ENCODE data around the gene DLG2. TPM values are rescaled to one million over a fixed set of nuclear protein-coding genes. Genes with fewer than 3 reads are reported as not detected.

The DLG2 gene
- total RNA-seq, 4 donors from 2014 or later = 2.9 to 30.2 (median 22.6) TPM

DNA sequence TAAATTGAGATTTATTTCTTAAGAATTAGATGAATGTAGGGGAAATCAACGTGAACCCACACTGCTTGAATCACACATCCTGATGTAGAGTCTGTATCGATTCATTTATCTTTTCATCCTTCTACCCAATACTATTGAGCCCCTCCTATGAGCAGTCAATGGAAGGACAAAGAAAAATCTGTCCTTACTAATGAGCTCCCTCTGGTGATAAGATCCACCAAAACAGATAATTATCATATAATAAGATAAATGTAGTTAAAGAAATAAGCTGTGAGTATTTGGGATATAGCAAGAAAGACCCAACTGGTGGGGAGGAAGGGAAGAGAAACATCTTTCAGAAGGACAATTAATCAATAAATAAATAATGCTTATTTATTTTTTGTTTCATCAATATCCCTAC, 1955.9 kb downstream of the DLG2 start:
- TF ChIP-seq POLR2A (IDR thresholded peaks at IDR 0.05) = no peak
- TF ChIP-seq, protein P1, sequence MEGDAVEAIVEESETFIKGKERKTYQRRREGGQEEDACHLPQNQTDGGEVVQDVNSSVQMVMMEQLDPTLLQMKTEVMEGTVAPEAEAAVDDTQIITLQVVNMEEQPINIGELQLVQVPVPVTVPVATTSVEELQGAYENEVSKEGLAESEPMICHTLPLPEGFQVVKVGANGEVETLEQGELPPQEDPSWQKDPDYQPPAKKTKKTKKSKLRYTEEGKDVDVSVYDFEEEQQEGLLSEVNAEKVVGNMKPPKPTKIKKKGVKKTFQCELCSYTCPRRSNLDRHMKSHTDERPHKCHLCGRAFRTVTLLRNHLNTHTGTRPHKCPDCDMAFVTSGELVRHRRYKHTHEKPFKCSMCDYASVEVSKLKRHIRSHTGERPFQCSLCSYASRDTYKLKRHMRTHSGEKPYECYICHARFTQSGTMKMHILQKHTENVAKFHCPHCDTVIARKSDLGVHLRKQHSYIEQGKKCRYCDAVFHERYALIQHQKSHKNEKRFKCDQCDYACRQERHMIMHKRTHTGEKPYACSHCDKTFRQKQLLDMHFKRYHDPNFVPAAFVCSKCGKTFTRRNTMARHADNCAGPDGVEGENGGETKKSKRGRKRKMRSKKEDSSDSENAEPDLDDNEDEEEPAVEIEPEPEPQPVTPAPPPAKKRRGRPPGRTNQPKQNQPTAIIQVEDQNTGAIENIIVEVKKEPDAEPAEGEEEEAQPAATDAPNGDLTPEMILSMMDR (IDR thresholded peaks at IDR 0.05) = no peak
- Histone ChIP-seq H3K4me3 (no peak overlapping the region), H3K9me3 (no peaks in the 10 kb centered on the region), H3K36me3 (no peaks in the 10 kb centered on the region), H3K27me3 (no peaks in the 10 kb centered on the region), H3K27ac (no peak overlapping the region), H3K4me1 (no peaks in the 10 kb centered on the region)
- no peak for DNase-seq
- intact Hi-C loops (cut with DNase I; ENCODE audit: low total_unique reads) = no loop called here

DNA sequence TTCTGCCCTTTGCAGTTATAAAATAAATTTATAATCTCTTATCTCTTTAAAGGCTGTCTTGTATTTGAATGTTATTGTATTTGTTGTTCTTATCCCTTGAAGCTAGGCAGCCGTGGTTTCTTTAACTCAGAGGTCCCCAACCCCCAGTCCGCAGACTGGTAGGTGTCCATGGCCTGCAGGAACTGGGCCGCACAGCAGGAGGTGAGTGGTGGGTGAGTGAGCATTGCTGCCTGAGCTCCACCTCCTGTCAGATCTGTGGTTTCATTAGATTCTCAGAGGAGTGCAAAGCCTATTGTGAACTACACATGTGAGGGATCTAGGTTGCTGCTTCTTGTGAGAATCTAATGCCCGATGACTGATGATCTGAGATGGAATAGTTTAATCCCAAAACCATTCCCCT, 1961.0 kb downstream of the DLG2 start:
- no peak overlapping the region for H3K4me3 ChIP-seq
- no peaks in the 10 kb centered on the region for H3K4me1 ChIP-seq
- no peak overlapping the region for H3K27ac ChIP-seq
- H3K9me3 ChIP-seq = no peaks in the 10 kb centered on the region
- TF ChIP-seq, protein P1 (IDR thresholded peaks at IDR 0.05) = no peak
- no peak for TF ChIP-seq POLR2A (IDR thresholded peaks at IDR 0.05)
- intact Hi-C loops (cut with DNase I; ENCODE audit: low total_unique reads) = no loop called here
- DNase-seq = no peak
- H3K27me3 ChIP-seq = no peaks in the 10 kb centered on the region
- no peaks in the 10 kb centered on the region for H3K36me3 ChIP-seq

DNA sequence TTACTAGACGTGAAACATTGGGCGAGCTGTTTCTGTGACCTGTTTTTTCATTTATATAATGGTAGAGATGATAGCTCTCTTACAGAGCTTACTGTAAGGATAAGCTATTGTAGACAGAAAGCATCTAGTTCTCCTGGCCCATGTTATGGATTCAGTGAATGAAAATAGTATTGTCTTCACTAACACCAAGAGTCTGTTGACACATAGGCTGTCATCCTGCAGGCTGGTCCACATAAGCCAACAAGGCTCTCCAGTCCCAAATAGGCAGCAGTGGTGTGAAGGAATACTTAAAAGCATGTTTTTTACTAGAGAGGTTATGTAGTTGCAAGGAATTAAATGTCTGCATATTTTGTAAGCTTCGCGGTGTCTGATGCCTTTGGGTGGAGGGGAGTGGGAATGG, 1963.2 kb downstream of the DLG2 start:
- H3K27me3 ChIP-seq = no peaks in the 10 kb centered on the region
- TF ChIP-seq POLR2A (IDR thresholded peaks at IDR 0.05) = no peak
- TF ChIP-seq, protein P1 (IDR thresholded peaks at IDR 0.05) = no peak
- intact Hi-C loops (cut with DNase I; ENCODE audit: low total_unique reads) = no loop called here

DNA sequence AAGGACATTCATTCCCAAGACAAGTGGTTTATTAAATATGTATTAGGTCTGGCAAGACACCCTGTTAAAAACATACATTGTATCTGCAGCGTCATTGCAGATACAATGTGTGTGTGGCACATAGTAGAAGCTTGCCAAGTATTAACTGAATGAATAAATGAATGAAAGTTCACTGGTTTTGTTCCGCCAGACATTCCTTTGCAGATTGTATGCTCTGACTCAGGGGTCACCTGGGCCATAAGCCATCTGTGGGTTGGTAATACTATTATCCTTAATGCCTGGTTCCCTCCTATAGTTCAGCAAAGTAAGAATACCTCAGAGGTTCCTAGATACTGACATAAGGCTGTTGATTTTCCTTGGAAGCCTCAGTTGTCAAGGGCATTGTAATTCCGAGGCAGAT, 1963.7 kb downstream of the DLG2 start:
- no peak overlapping the region for H3K27ac ChIP-seq
- no peak for TF ChIP-seq POLR2A (IDR thresholded peaks at IDR 0.05)
- TF ChIP-seq, protein P1 (IDR thresholded peaks at IDR 0.05) = no peak
- intact Hi-C loops (cut with DNase I; ENCODE audit: low total_unique reads) = no loop called here
- no peaks in the 10 kb centered on the region for H3K9me3 ChIP-seq
- no peak overlapping the region for H3K4me3 ChIP-seq
- no peaks in the 10 kb centered on the region for H3K27me3 ChIP-seq
- no peaks in the 10 kb centered on the region for H3K4me1 ChIP-seq
- DNase-seq = no peak
- no peaks in the 10 kb centered on the region for H3K36me3 ChIP-seq

More for the DNA sequence above, 1963.2 kb downstream of the DLG2 start:
- Histone ChIP-seq H3K9me3 (no peaks in the 10 kb centered on the region), H3K36me3 (no peaks in the 10 kb centered on the region), H3K27ac (no peak overlapping the region), H3K4me3 (no peak overlapping the region), H3K4me1 (no peaks in the 10 kb centered on the region)
- DNase-seq = no peak

DNA sequence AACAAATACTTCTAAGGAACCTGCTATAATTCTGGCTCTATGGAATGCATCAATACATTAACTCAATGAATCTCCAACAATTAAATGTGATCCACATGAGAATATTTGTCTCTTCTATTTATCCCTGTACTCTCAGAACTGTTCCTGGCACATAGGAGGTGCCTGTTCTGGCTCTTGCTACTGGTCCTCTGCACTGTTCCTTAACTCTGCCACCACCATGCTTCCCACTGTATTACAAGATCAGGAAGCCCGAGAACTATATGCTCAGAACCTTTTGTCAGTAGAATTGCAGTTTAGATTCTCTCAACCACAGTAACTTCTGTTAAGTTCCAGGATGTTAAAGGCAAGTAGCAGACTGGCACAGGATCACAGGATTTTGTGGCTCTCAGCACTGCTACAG, 1964.7 kb downstream of the DLG2 start:
- no peak for DNase-seq
- no peaks in the 10 kb centered on the region for H3K4me1 ChIP-seq
- H3K27me3 ChIP-seq = no peaks in the 10 kb centered on the region
- no peak overlapping the region for H3K4me3 ChIP-seq
- no peaks in the 10 kb centered on the region for H3K36me3 ChIP-seq
- TF ChIP-seq, protein P1 (IDR thresholded peaks at IDR 0.05) = no peak
- intact Hi-C loops (cut with DNase I; ENCODE audit: low total_unique reads) = no loop called here
- no peak overlapping the region for H3K27ac ChIP-seq
- no peaks in the 10 kb centered on the region for H3K9me3 ChIP-seq

Measured in uterus (tissue), 4 donors.